A549 (cell line): Measurements from ENCODE around the gene ARHGAP22.

Experiments
- BHLHE40 ChIP-seq: IDR thresholded peaks from 2 replicates; pipeline ENCODE4 v1.6.1; 2012; ENCODE audit warnings: low read depth, low read length, inconsistent platforms
- CEBPB ChIP-seq, 2 experiments: fragments of >200 bp in 1 of 2; sonication (Bioruptor Twin) in 1 of 2; formaldehyde crosslinking in 1 of 2; IDR thresholded peaks; 2 replicates each; pipeline ENCODE4 v1.6.1; 2012 to 2016
- CHD4 ChIP-seq: fragments of 200-600 bp; sonication (generic); IDR thresholded peaks from 2 replicates; pipeline ENCODE4 v1.6.1; 2016; ENCODE audit warnings: antibody characterized with exemption, mild to moderate bottlenecking, borderline replicate concordance
- CTCF ChIP-seq: fragments of >200 bp; sonication (Bioruptor Twin); formaldehyde crosslinking; IDR thresholded peaks from 3 replicates; pipeline ENCODE4 v1.5.1; 2016
- ESRRA ChIP-seq: fragments of 150-350 bp; IDR thresholded peaks from 2 replicates; pipeline ENCODE4 v1.6.1; 2014; ENCODE audit warnings: mild to moderate bottlenecking, low read length, borderline replicate concordance
- NFE2L2 ChIP-seq: fragments of 150-350 bp; conservative IDR thresholded peaks from 2 replicates; pipeline ENCODE4 v1.6.1; 2014; ENCODE audit warnings: low read length
- PHF8 ChIP-seq: fragments of 200-600 bp; sonication (generic); IDR thresholded peaks from 2 replicates; pipeline ENCODE4 v1.6.1; 2016; ENCODE audit warnings: low read depth, mild to moderate bottlenecking, antibody characterized with exemption, moderate library complexity, borderline replicate concordance
- POLR2A ChIP-seq: IDR thresholded peaks from 2 replicates; pipeline ENCODE4 v1.6.1; 2012; ENCODE audit warnings: mild to moderate bottlenecking, low read length
- RAD21 ChIP-seq, 2 experiments: fragments of >200 bp in 1 of 2; sonication (Bioruptor Twin) in 1 of 2; formaldehyde crosslinking in 1 of 2; IDR thresholded peaks in 1 of 2; conservative IDR thresholded peaks in 1 of 2; 2 replicates in 1 of 2; 3 replicates in 1 of 2; pipeline ENCODE4 v1.6.1; 2012 to 2018; ENCODE audit warnings: inconsistent platforms in 1 of 2
- TFCP2L1 ChIP-seq: fragments of 250-450 bp; sonication (Bioruptor Pico); IDR thresholded peaks from 2 replicates; pipeline ENCODE4 v1.5.0; 2021; ENCODE audit warnings: mild to moderate bottlenecking
- TP53 ChIP-seq: fragments of 250-450 bp; sonication (Bioruptor Pico); IDR thresholded peaks from 2 replicates; pipeline ENCODE4 v1.5.0; 2021; ENCODE audit warnings: mild to moderate bottlenecking, moderate library complexity

GRCh38 chr10:48567346-48567745 lies 37.5 kb downstream of the ARHGAP22 start:
- TF ChIP-seq TFCP2L1 (CRISPR knock-in tag) (no peak), RAD21 (conservative IDR thresholded peaks at IDR 0.05 in 1 of 2, IDR thresholded peaks at IDR 0.05 in 1 of 2) (no peak), CEBPB (IDR thresholded peaks at IDR 0.05) (no peak), BHLHE40 (no peak), CTCF (no peak), ESRRA (no peak), POLR2A (no peak), CHD4 (no peak), PHF8 (no peak), NFE2L2 (no peak), TP53 (no peak)
